Gastroesophageal sphincter (tissue), 4 donors: ENCODE results near the gene GLDC. TPM values are rescaled to one million over a fixed set of nuclear protein-coding genes. Genes with fewer than 3 reads are reported as not detected.

Source experiments
- ATAC-seq: fragments of 150-250 bp; one replicate; pipeline ENCODE4 v1.9.1; 2016; ENCODE audit warnings: mild to moderate bottlenecking, moderate library complexity
- H3K27ac ChIP-seq, 4 donors: fragments of 200-600 bp; sonication (generic) in 3 of 4; 1 replicate in 3 of 4; 2 replicates in 1 of 4; pipeline ENCODE4 v1.5.1; 2016 to 2019
- H3K27me3 ChIP-seq: fragments of 200-600 bp; sonication (generic); one replicate; pipeline ENCODE4 v1.5.1; 2019
- H3K36me3 ChIP-seq, 2 donors: fragments of 200-600 bp; sonication (generic); one replicate each; pipeline ENCODE4 v1.5.1; 2019; ENCODE audit warnings: control low read depth in 1 of 2
- H3K4me1 ChIP-seq, 3 donors: fragments of 200-600 bp; sonication (generic); 1 replicate in 2 of 3; 2 replicates in 1 of 3; pipeline ENCODE4 v1.5.1; 2016 to 2019; ENCODE audit warnings: control low read depth in 2 of 3
- H3K4me3 ChIP-seq, 2 donors: fragments of 200-600 bp; sonication (generic); one replicate each; pipeline ENCODE4 v1.5.1; 2019; ENCODE audit warnings: mild to moderate bottlenecking in 1 of 2, moderate library complexity in 1 of 2
- H3K9me3 ChIP-seq, 3 donors: fragments of 200-600 bp; sonication (generic); one replicate each; pipeline ENCODE4 v1.5.1; 2017 to 2019; ENCODE audit warnings: control low read depth in 2 of 3
- CTCF ChIP-seq, 4 experiments: fragments of 200-600 bp in 2 of 4; fragments of 450-650 bp in 2 of 4; sonication (generic) in 1 of 4; IDR thresholded peaks; one replicate each; pipeline ENCODE4 v1.5.1; 2017 to 2019; ENCODE audit warnings: antibody characterized with exemption in 4 of 4, mild to moderate bottlenecking in 2 of 4, moderate library complexity in 2 of 4
- EP300 ChIP-seq: sonication (generic); formaldehyde crosslinking; IDR thresholded peaks from one replicate; pipeline ENCODE4 v1.6.1; 2017; ENCODE audit warnings: antibody characterized with exemption, mild to moderate bottlenecking
- POLR2A ChIP-seq, 2 donors: fragments of 450-650 bp; IDR thresholded peaks; one replicate each; pipeline ENCODE4 v1.6.1; 2017; ENCODE audit warnings: antibody characterized with exemption in 2 of 2, mild to moderate bottlenecking in 2 of 2, moderate library complexity in 1 of 2
- POLR2AphosphoS5 ChIP-seq: sonication (generic); formaldehyde crosslinking; IDR thresholded peaks from one replicate; pipeline ENCODE4 v1.6.1; 2017; ENCODE audit warnings: antibody characterized with exemption
- WGBS, 2 donors: methylation state at CpG; one replicate each; pipeline ENCODE4 v1.1.5; 2018; ENCODE audit warnings: low coverage in 1 of 2; 5-methylcytosine and 5-hydroxymethylcytosine counted together
- total RNA-seq, 4 donors: library from RNA; depleted of rRNA; stranded (reverse); fragments of >200 nt; gene quantifications; one replicate each; pipeline ENCODE4 v1.1.0, GENCODE V29; 2016

Gene GLDC
- total RNA-seq, 4 donors from 2014 or later, result 0.15 to 1.9 (median 0.51) TPM

- no peak for TF ChIP-seq POLR2AphosphoS5
- TF ChIP-seq EP300, result no peak
- TF ChIP-seq CTCF (IDR thresholded peaks at IDR 0.05), result no peak
- TF ChIP-seq POLR2A (IDR thresholded peaks at IDR 0.05), result no peak
- Histone ChIP-seq H3K27ac (no peak overlapping the region), H3K27me3 (peaks cover 14% of the 10 kb centered on the region), H3K4me3 (no peak overlapping the region), H3K9me3 (no peaks in the 10 kb centered on the region), H3K4me1 (no peaks in the 10 kb centered on the region), H3K36me3 (no peaks in the 10 kb centered on the region)
- WGBS, 2 donors, result 92 to 100% methylated on average over 3 to 4 of the region's 5 CpGs
- ATAC-seq, result no peak
Observed at GRCh38 chr9:6620796-6621195, 24.7 kb downstream of the GLDC start.

GRCh38 chr9:6620353-6620752 lies 25.2 kb downstream of the GLDC start:
- Histone ChIP-seq H3K4me3 (no peak overlapping the region), H3K9me3 (no peaks in the 10 kb centered on the region), H3K4me1 (no peaks in the 10 kb centered on the region), H3K27ac (no peak overlapping the region), H3K36me3 (no peaks in the 10 kb centered on the region), H3K27me3 (peaks cover 12% of the 10 kb centered on the region)
- ATAC-seq, result no peak
- WGBS, 2 donors, result 75 to 78% methylated on average over 3 of the region's 3 CpGs
- TF ChIP-seq POLR2AphosphoS5 (no peak), EP300 (no peak), CTCF (IDR thresholded peaks at IDR 0.05) (no peak), POLR2A (IDR thresholded peaks at IDR 0.05) (no peak)

GRCh38 chr9:6619909-6620308 lies 25.6 kb downstream of the GLDC start:
- Histone ChIP-seq H3K36me3 (no peaks in the 10 kb centered on the region), H3K9me3 (no peaks in the 10 kb centered on the region), H3K27me3 (peaks cover 8% of the 10 kb centered on the region), H3K27ac (no peak overlapping the region), H3K4me1 (no peaks in the 10 kb centered on the region), H3K4me3 (no peak overlapping the region)
- no peak for ATAC-seq
- WGBS, 2 donors, result 81 to 82% methylated on average over 4 to 6 of the region's 6 CpGs
- TF ChIP-seq POLR2AphosphoS5, result no peak
- TF ChIP-seq EP300, result no peak
- TF ChIP-seq POLR2A (IDR thresholded peaks at IDR 0.05), result no peak
- TF ChIP-seq CTCF (IDR thresholded peaks at IDR 0.05), result no peak

- WGBS, 2 donors, result 50 to 52% methylated on average over 9 of the region's 9 CpGs
- ATAC-seq, result no peak
- H3K4me1 ChIP-seq, result no peaks in the 10 kb centered on the region
- no peak overlapping the region for H3K4me3 ChIP-seq
- H3K36me3 ChIP-seq, result no peaks in the 10 kb centered on the region
- H3K9me3 ChIP-seq, result no peaks in the 10 kb centered on the region
- TF ChIP-seq POLR2A (IDR thresholded peaks at IDR 0.05) (no peak), CTCF (IDR thresholded peaks at IDR 0.05) (no peak), POLR2AphosphoS5 (no peak), EP300 (no peak)
- no peak overlapping the region for H3K27ac ChIP-seq
- H3K27me3 ChIP-seq, result peaks cover 5% of the 10 kb centered on the region
Observed at GRCh38 chr9:6616951-6617602, 28.5 kb downstream of the GLDC start.

GRCh38 chr9:6614489-6614888 lies 31.0 kb downstream of the GLDC start:
- 95 to 96% methylated on average over 4 to 5 of the region's 5 CpGs for WGBS, 2 donors
- ATAC-seq, result no peak
- no peak for TF ChIP-seq CTCF (IDR thresholded peaks at IDR 0.05)
- TF ChIP-seq EP300, result no peak
- TF ChIP-seq POLR2A (IDR thresholded peaks at IDR 0.05), result no peak
- no peak for TF ChIP-seq POLR2AphosphoS5
- no peaks in the 10 kb centered on the region for H3K36me3 ChIP-seq
- H3K9me3 ChIP-seq, result no peaks in the 10 kb centered on the region
- H3K4me3 ChIP-seq, result no peak overlapping the region
- H3K4me1 ChIP-seq, result no peaks in the 10 kb centered on the region
- peaks cover 5% of the 10 kb centered on the region for H3K27me3 ChIP-seq
- no peak overlapping the region for H3K27ac ChIP-seq
